HepG2 (cell line): ENCODE measurements around the gene NEK5. TPM values are rescaled to one million over a fixed set of nuclear protein-coding genes. Genes with fewer than 3 reads are reported as not detected.

Source experiments
- MBD4 ChIP-seq: IDR thresholded peaks from 2 replicates; pipeline ENCODE4 v1.6.1; 2012; ENCODE audit warnings: low read length, inconsistent platforms, borderline replicate concordance
- SNAPC2 ChIP-seq: sonication (generic); formaldehyde crosslinking; IDR thresholded peaks from 2 replicates; pipeline ENCODE4 v1.8.1; 2022; ENCODE audit warnings: mild to moderate bottlenecking, missing genetic modification reagents
- TEAD2 ChIP-seq: sonication (generic); formaldehyde crosslinking; IDR thresholded peaks from 2 replicates; pipeline ENCODE4 v1.9.0; 2021; ENCODE audit warnings: missing genetic modification reagents
- YEATS4 ChIP-seq: sonication (generic); formaldehyde crosslinking; IDR thresholded peaks from 2 replicates; pipeline ENCODE4 v1.4.0; 2020; ENCODE audit warnings: missing genetic modification reagents, borderline replicate concordance
- ZNF343 ChIP-seq: sonication (generic); formaldehyde crosslinking; IDR thresholded peaks from 2 replicates; pipeline ENCODE4 v1.4.0; 2020; ENCODE audit warnings: mild to moderate bottlenecking, missing genetic modification reagents
- ZNF674 ChIP-seq: sonication (generic); formaldehyde crosslinking; IDR thresholded peaks from 2 replicates; pipeline ENCODE4 v1.5.0; 2020; ENCODE audit warnings: low read depth, mild to moderate bottlenecking, missing genetic modification reagents
- ZNF777 ChIP-seq: sonication (generic); formaldehyde crosslinking; IDR thresholded peaks from 2 replicates; pipeline ENCODE4 v1.4.0; 2020; ENCODE audit warnings: missing genetic modification reagents
- polyA plus RNA-seq, 8 experiments: library from polyadenylated mRNA; depleted of rRNA in 3 of 8; stranded (reverse) in 7 of 8; unstranded in 1 of 8; fragments of >200 nt; fragmentation: Illumina TruSeq in 4 of 8; extraction: Trizol in 4 of 8; gene quantifications; 2 replicates each; pipeline versions ENCODE4 v1.2.1 to v1.2.3, GENCODE V29; 2011 to 2016; ENCODE audit warnings: low read depth in 4 of 8, missing spikeins in 1 of 8, mixed read lengths in 1 of 8; ENCODE audit not compliant: insufficient read depth in 1 of 8
- total RNA-seq, 5 experiments: library from RNA; depleted of rRNA; stranded (reverse); fragments of >200 nt; fragmentation: Illumina TruSeq; extraction: Trizol; gene quantifications; 2 replicates each; pipeline ENCODE4 v1.2.3, GENCODE V29; 2016; ENCODE audit warnings: low read depth in 1 of 5
- TF ChIP-seq, protein P1 (sequence below): sonication (generic); formaldehyde crosslinking; IDR thresholded peaks from 2 replicates; pipeline ENCODE4 v1.5.1; 2020; ENCODE audit warnings: mild to moderate bottlenecking, missing genetic modification reagents, borderline replicate concordance
- TF ChIP-seq, protein P2 (sequence below), 2 experiments: sonication (generic) in 1 of 2; formaldehyde crosslinking in 1 of 2; IDR thresholded peaks; 2 replicates each; pipeline versions ENCODE4 v1.4.0 to v1.6.1; 2018 to 2020; ENCODE audit warnings: missing genetic modification reagents in 2 of 2, borderline replicate concordance in 1 of 2, low read depth in 1 of 2, mild to moderate bottlenecking in 1 of 2, missing biosample characterization in 1 of 2

NEK5 gene
- total and polyA plus RNA-seq, 2 of the 13 experiments (the other 11 are each of a cell fraction or from before 2014, with no cell fraction given), result 0.12 to 0.22 TPM

DNA sequence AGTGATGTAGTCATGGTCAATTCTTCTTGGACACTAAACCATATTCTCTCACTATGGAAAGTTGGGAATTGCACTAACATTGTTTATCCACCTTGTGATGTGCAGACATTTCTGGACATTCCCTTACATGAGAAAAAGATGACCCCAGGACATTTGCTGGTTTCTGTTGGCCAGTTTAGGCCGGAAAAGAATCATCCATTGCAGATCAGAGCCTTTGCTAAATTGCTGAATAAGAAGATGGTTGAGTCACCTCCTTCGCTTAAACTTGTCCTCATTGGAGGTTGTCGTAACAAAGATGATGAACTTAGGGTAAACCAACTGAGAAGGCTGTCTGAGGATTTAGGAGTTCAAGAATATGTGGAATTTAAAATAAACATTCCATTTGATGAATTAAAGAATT, 104.4 kb downstream of the NEK5 start, which contains the start of gene UTP14C (continued):
- TF ChIP-seq, protein P1, sequence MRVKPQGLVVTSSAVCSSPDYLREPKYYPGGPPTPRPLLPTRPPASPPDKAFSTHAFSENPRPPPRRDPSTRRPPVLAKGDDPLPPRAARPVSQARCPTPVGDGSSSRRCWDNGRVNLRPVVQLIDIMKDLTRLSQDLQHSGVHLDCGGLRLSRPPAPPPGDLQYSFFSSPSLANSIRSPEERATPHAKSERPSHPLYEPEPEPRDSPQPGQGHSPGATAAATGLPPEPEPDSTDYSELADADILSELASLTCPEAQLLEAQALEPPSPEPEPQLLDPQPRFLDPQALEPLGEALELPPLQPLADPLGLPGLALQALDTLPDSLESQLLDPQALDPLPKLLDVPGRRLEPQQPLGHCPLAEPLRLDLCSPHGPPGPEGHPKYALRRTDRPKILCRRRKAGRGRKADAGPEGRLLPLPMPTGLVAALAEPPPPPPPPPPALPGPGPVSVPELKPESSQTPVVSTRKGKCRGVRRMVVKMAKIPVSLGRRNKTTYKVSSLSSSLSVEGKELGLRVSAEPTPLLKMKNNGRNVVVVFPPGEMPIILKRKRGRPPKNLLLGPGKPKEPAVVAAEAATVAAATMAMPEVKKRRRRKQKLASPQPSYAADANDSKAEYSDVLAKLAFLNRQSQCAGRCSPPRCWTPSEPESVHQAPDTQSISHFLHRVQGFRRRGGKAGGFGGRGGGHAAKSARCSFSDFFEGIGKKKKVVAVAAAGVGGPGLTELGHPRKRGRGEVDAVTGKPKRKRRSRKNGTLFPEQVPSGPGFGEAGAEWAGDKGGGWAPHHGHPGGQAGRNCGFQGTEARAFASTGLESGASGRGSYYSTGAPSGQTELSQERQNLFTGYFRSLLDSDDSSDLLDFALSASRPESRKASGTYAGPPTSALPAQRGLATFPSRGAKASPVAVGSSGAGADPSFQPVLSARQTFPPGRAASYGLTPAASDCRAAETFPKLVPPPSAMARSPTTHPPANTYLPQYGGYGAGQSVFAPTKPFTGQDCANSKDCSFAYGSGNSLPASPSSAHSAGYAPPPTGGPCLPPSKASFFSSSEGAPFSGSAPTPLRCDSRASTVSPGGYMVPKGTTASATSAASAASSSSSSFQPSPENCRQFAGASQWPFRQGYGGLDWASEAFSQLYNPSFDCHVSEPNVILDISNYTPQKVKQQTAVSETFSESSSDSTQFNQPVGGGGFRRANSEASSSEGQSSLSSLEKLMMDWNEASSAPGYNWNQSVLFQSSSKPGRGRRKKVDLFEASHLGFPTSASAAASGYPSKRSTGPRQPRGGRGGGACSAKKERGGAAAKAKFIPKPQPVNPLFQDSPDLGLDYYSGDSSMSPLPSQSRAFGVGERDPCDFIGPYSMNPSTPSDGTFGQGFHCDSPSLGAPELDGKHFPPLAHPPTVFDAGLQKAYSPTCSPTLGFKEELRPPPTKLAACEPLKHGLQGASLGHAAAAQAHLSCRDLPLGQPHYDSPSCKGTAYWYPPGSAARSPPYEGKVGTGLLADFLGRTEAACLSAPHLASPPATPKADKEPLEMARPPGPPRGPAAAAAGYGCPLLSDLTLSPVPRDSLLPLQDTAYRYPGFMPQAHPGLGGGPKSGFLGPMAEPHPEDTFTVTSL, result no peak
- TF ChIP-seq ZNF777, result no peak
- TF ChIP-seq, protein P2, sequence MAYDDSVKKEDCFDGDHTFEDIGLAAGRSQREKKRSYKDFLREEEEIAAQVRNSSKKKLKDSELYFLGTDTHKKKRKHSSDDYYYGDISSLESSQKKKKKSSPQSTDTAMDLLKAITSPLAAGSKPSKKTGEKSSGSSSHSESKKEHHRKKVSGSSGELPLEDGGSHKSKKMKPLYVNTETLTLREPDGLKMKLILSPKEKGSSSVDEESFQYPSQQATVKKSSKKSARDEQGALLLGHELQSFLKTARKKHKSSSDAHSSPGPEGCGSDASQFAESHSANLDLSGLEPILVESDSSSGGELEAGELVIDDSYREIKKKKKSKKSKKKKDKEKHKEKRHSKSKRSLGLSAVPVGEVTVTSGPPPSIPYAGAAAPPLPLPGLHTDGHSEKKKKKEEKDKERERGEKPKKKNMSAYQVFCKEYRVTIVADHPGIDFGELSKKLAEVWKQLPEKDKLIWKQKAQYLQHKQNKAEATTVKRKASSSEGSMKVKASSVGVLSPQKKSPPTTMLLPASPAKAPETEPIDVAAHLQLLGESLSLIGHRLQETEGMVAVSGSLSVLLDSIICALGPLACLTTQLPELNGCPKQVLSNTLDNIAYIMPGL (CRISPR knock-in tag; IDR thresholded peaks at IDR 0.05; ENCODE audit: borderline replicate concordance in 1 of 2, low read depth in 1 of 2), result no peak
- no peak for TF ChIP-seq TEAD2
- no peak for TF ChIP-seq SNAPC2
- TF ChIP-seq ZNF343, result no peak
- no peak for TF ChIP-seq MBD4
- TF ChIP-seq ZNF674, result no peak
- no peak for TF ChIP-seq YEATS4 (CRISPR knock-in tag)
